HL-60 (cell line): ENCODE data around the gene L1CAM.

ENCODE experiments used
- DNase-seq, 2 experiments: peaks; one replicate each; pipeline ENCODE4 v3.0.0-alpha.2; 2010 to 2020; ENCODE audit warnings: low read depth in 1 of 2, low spot score in 1 of 2
- H3K27ac ChIP-seq: fragments of 250-450 bp; sonication (Bioruptor Pico); replicated peaks from 2 replicates; pipeline ENCODE4 v1.5.1; 2020; ENCODE audit warnings: mild to moderate bottlenecking, moderate library complexity
- H3K27me3 ChIP-seq: fragments of 250-450 bp; sonication (Bioruptor Pico); 2 replicates; pipeline ENCODE4 v1.5.1; 2021; ENCODE audit warnings: mild to moderate bottlenecking, moderate library complexity; ENCODE audit not compliant: insufficient read depth, poor library complexity, severe bottlenecking
- H3K4me3 ChIP-seq: replicated peaks from 2 replicates; pipeline ENCODE4 v1.5.1; 2011; ENCODE audit warnings: mild to moderate bottlenecking, control low read depth, low read length; ENCODE audit not compliant: insufficient read depth
- CTCF ChIP-seq: IDR thresholded peaks from one replicate; pipeline ENCODE4 v1.5.1; 2011; ENCODE audit warnings: low read length, control low read depth, inconsistent platforms; ENCODE audit not compliant: insufficient read depth
- GABPA ChIP-seq: IDR thresholded peaks from 2 replicates; pipeline ENCODE4 v1.6.1; 2012; ENCODE audit warnings: low read depth
- POLR2AphosphoS5 ChIP-seq: IDR thresholded peaks from 2 replicates; pipeline ENCODE4 v1.6.1; 2012; ENCODE audit warnings: low read depth
- REST ChIP-seq: IDR thresholded peaks from 2 replicates; pipeline ENCODE4 v1.6.1; 2012; ENCODE audit warnings: low read depth; ENCODE audit not compliant: insufficient replicate concordance
- SPI1 ChIP-seq: IDR thresholded peaks from 2 replicates; pipeline ENCODE4 v1.6.1; 2012; ENCODE audit warnings: low read depth, mild to moderate bottlenecking, borderline replicate concordance

The L1CAM gene

GRCh38 chrX:153871946-153872878 lies 13.8 kb downstream of the L1CAM start:
- TF ChIP-seq CTCF, result no peak
- no peak for TF ChIP-seq REST
- no peak for TF ChIP-seq GABPA
- TF ChIP-seq SPI1, result no peak
- TF ChIP-seq POLR2AphosphoS5, result no peak
- no peak overlapping the region for H3K4me3 ChIP-seq
- peaks cover 3% of the 10 kb centered on the region for H3K27me3 ChIP-seq
- no peak overlapping the region for H3K27ac ChIP-seq
- DNase-seq, result no peak

GRCh38 chrX:153871451-153871850 lies 14.5 kb downstream of the L1CAM start:
- TF ChIP-seq GABPA (no peak), SPI1 (no peak), REST (no peak), CTCF (no peak), POLR2AphosphoS5 (no peak)
- peaks cover 3% of the 10 kb centered on the region for H3K27me3 ChIP-seq
- no peak for DNase-seq

GRCh38 chrX:153870791-153871360 lies 15.1 kb downstream of the L1CAM start:
- TF ChIP-seq POLR2AphosphoS5 (no peak), GABPA (no peak), SPI1 (no peak), REST (no peak), CTCF (no peak)
- DNase-seq, result no peak
- no peak overlapping the region for H3K27ac ChIP-seq
- H3K27me3 ChIP-seq, result peaks cover 3% of the 10 kb centered on the region
- H3K4me3 ChIP-seq, result no peak overlapping the region

More at GRCh38 chrX:153871451-153871850, 14.5 kb downstream of the L1CAM start:
- Histone ChIP-seq H3K4me3 (no peak overlapping the region), H3K27ac (no peak overlapping the region)
